Cortex of kidney (tissue), 1 donor: ENCODE data around the gene JAM3.
"Not testable (repeated sequence)": the region's sequence is repeated elsewhere in the genome, so short reads cannot be mapped to it uniquely, and the experiment has no call there.

Source experiments
- DNase-seq: peaks from one replicate; lab custom pipeline; 2025; lab: John Stamatoyannopoulos, UW

Gene JAM3

GRCh38 chr11:134181707-134182106, 112.8 kb downstream of the JAM3 start:
- DNase-seq, result no peak

DNA sequence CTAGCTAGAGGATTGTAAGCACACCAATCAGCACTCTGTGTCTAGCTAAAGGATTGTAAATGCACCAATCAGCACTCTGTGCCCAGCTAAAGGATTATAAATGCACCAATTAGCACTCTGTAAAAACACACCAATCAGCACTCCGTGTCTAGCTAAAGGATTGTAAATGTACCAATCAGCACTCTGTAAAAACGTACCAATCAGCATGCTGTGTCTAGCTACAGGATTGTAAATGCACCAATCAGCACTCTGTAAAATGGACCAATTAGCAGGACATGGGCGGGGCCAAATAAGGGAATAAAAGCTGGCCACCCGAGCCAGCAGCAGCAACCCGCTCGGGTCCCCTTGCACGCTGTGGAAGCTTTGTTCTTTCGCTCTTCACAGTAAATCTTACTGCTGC, 119.2 kb downstream of the JAM3 start:
- not testable (repeated sequence) for DNase-seq

DNA sequence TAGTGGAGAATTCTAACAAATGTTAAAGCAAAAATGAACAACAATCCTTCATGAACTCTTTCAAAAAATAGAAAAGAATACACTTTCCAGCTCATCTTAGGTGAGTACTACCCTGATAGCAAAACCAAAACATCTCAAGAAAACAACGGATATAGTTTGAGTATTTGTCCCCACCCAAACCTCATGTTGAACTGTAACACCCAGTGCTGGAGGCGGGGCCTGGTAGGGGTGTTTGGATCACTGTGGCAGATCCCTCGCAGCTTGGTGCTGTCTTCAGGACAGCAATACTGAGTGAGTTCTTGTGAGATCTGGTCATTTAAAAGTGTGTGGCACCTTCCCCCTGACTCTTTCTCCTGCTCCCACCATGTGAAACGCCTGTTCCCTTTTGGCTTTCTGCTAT, 127.9 kb downstream of the JAM3 start:
- no peak for DNase-seq

DNA sequence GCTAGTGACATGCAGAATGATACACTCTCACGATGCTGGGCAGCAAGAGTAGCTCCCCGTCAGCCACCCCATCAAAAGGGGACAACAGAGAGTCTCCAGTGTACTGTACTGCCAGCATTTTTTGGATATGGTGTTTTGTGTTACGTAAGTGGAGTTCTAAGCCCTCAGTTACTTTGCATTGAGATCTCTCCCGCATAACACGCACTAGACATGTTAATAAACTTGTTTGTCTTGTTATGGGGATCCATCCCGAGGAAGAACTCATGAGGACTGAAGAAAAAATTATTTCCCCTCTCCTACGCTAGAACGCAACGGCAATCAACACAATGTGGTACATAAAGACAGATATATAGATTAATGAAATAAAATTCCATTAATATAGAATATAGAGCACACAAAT, 130.7 kb downstream of the JAM3 start:
- DNase-seq, result no peak

- no peak for DNase-seq
Measured at GRCh38 chr11:134200688-134201087, 131.8 kb downstream of the JAM3 start.
